Stimulated activated naive CD8-positive, alpha-beta T cell treated with anti-CD3 and anti-CD28 coated beads, Interleukin-15, amount 100 ng/mL, for 72 hours (primary cell): ENCODE results near the gene MRPS27.
"Not testable (repeated sequence)": the region's sequence is repeated elsewhere in the genome, so short reads cannot be mapped to it uniquely, and the experiment has no call there.

ENCODE experiments used
- ATAC-seq: fragments of 150-1000 bp; cut with Tn5 transposase; 2 replicates; pipeline ENCODE4 v1.10.0; 2021; ENCODE audit warnings: mild to moderate bottlenecking, moderate library complexity
- DNase-seq, 2 donors: peaks; one replicate each; pipeline ENCODE4 v3.0.0; 2021 to 2022
- H3K27ac Mint-ChIP-seq, 2 donors: one replicate each; pipeline ENCODE4 v1.8.0; 2022; ENCODE audit warnings: mild to moderate bottlenecking in 2 of 2, mixed read lengths in 2 of 2, moderate library complexity in 2 of 2
- H3K27me3 Mint-ChIP-seq: one replicate; pipeline ENCODE4 v1.8.0; 2022; ENCODE audit warnings: mixed read lengths
- H3K4me1 Mint-ChIP-seq: one replicate; pipeline ENCODE4 v1.8.0; 2022; ENCODE audit warnings: mild to moderate bottlenecking, mixed read lengths
- H3K4me3 Mint-ChIP-seq, 2 donors: one replicate each; pipeline ENCODE4 v1.8.0; 2022; ENCODE audit warnings: mild to moderate bottlenecking in 2 of 2, mixed read lengths in 2 of 2, moderate library complexity in 1 of 2
- H3K9me3 Mint-ChIP-seq, 2 donors: one replicate each; pipeline ENCODE4 v1.8.0; 2022; ENCODE audit warnings: mixed read lengths in 2 of 2

Gene MRPS27

GRCh38 chr5:72347801-72348308 is 27.8 kb upstream of the MRPS27 start:
- Mint-ChIP-seq H3K27me3 (no peaks in the 10 kb centered on the region), H3K4me1 (no peaks in the 10 kb centered on the region), H3K9me3 (no peaks in the 10 kb centered on the region), H3K27ac (no peak overlapping the region), H3K4me3 (no peak overlapping the region)
- peak; percentile 90 for ATAC-seq
- DNase-seq: no peak

DNA sequence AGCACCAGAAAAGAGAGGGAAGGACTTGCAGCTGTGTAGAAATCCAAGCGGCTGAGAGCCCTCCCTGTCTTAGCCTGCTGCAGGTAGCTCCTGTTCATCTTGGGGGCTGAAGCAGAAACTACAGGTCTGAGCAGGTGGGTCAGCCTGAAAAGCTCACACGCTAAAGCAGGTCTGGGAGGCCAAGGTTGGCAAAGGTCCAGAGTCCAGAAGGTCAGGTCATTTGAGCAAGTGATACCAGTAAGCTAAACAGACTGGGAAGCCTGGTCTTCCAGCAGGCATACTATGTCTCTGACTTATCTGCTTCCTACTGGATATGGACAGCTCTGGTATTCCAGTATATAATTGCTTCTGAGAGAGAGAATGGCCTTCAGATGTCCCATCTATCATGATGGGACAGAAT is 26.4 kb upstream of the MRPS27 start:
- H3K4me1 Mint-ChIP-seq: no peaks in the 10 kb centered on the region
- no peak overlapping the region for H3K4me3 Mint-ChIP-seq
- H3K9me3 Mint-ChIP-seq: no peaks in the 10 kb centered on the region
- H3K27me3 Mint-ChIP-seq: no peaks in the 10 kb centered on the region
- DNase-seq (no peak), ATAC-seq (no peak)
- H3K27ac Mint-ChIP-seq: peak overlapping the region in 1 of 2 donors; percentile 27

DNA sequence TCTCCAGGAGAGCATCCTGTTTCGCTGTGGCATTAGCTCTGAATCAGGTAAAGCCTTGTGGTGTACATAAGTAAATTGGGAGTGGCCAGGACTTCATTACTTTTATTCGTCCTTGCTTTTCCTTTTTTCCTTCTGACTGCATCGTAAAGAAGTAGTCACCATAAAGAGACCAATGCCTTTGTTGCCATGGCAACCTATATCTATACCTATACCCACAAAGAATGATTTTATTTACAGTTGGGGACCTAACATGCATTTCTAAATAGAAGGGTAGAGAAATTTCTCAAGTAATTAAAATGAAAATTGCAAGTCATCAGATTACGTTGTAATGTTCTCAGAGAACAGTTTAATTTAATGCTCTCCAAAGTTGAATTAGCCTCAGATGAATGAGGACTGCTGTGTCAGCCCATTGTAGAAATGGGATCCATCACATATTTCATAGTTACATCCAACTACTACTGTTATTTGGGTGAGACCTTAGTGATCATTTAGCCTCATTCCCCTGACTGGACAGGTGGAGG is 18.7 kb upstream of the MRPS27 start:
- H3K9me3 Mint-ChIP-seq: no peaks in the 10 kb centered on the region
- no peak for DNase-seq
- no peak for ATAC-seq

GRCh38 chr5:72337159-72337558 is 17.1 kb upstream of the MRPS27 start:
- Mint-ChIP-seq H3K27ac (no peak overlapping the region), H3K4me3 (no peak overlapping the region), H3K4me1 (no peaks in the 10 kb centered on the region), H3K27me3 (no peaks in the 10 kb centered on the region), H3K9me3 (no peaks in the 10 kb centered on the region)
- ATAC-seq: no peak
- no peak for DNase-seq

More for the DNA sequence above, 18.7 kb upstream of the MRPS27 start:
- no peak overlapping the region for H3K27ac Mint-ChIP-seq
- no peaks in the 10 kb centered on the region for H3K27me3 Mint-ChIP-seq
- no peaks in the 10 kb centered on the region for H3K4me1 Mint-ChIP-seq
- no peak overlapping the region for H3K4me3 Mint-ChIP-seq

- H3K27me3 Mint-ChIP-seq: no peaks in the 10 kb centered on the region
- ATAC-seq: no peak
- no peak overlapping the region for H3K27ac Mint-ChIP-seq
These were observed 10.7 kb upstream of the MRPS27 start for GRCh38 chr5:72330712-72331111.

GRCh38 chr5:72328172-72328571 is 8.1 kb upstream of the MRPS27 start:
- H3K4me3 Mint-ChIP-seq: no peak overlapping the region
- H3K27me3 Mint-ChIP-seq: no peaks in the 10 kb centered on the region
- no peak for ATAC-seq
- DNase-seq: no peak
- H3K27ac Mint-ChIP-seq: peak overlapping the region in 1 of 2 donors; percentile 7
- H3K4me1 Mint-ChIP-seq: peaks cover 13% of the 10 kb centered on the region
- no peaks in the 10 kb centered on the region for H3K9me3 Mint-ChIP-seq

More at GRCh38 chr5:72330712-72331111, 10.7 kb upstream of the MRPS27 start:
- Mint-ChIP-seq H3K9me3 (no peaks in the 10 kb centered on the region), H3K4me1 (peaks cover 5% of the 10 kb centered on the region), H3K4me3 (no peak overlapping the region)
- DNase-seq: no peak

DNA sequence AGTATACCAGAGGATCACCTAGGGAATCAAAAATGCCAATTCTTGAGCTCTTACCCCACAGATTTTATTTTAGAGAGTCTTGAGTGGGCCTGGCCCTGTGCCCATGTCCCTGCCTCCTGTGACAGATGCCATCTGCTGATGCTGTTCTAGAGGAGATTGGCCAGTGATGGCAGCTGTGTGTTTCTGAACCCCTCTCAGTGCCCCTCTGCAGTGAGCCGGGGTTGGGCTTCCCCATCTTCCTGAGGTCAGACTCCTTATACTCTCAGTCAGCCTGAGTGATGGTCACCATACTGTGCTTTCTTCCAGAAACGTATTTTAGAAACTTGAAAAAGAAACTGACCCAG is 6.2 kb upstream of the MRPS27 start:
- ATAC-seq: no peak
- Mint-ChIP-seq H3K4me3 (no peak overlapping the region), H3K9me3 (no peaks in the 10 kb centered on the region), H3K4me1 (peaks cover 29% of the 10 kb centered on the region), H3K27ac (no peak overlapping the region), H3K27me3 (no peaks in the 10 kb centered on the region)
- no peak for DNase-seq

DNA sequence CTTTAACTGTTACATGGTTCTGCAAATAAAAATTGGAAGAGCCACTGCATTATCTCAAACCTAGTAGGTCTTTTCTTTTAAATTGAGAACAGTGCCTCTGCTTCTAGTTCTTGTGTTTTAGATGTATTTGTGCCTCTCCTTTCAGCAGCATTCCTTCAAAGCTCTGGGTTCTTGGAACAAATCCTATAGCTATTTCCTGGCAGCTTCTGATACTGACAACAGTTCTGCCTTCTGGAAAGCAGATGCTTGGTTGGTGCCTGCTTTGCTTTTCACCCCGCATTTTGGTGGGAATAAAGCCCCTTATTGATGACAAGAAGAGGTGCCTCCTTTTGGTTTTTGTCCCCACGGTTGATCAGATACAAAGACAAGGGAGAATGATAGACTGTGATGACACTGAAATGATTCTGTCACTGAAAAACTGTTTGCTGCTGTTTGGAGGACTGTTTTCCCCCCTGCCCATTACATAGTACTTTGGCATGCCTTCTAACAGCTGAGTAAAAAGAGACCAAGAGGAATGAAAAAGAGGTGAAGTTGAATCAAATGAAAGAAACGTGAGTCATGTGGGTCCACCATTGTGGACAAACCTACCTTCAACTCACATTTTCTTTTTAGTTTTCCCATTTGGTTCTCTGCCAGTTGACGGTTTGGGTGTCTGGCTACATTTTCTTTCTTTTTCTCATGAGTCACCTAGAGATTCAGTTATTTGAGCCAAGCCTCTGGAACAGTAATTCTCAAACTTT is 5.7 kb upstream of the MRPS27 start:
- DNase-seq (no peak), ATAC-seq (no peak)
- Mint-ChIP-seq H3K4me1 (peaks cover 30% of the 10 kb centered on the region), H3K27ac (no peak overlapping the region), H3K27me3 (no peaks in the 10 kb centered on the region), H3K9me3 (no peaks in the 10 kb centered on the region), H3K4me3 (no peak overlapping the region)

DNA sequence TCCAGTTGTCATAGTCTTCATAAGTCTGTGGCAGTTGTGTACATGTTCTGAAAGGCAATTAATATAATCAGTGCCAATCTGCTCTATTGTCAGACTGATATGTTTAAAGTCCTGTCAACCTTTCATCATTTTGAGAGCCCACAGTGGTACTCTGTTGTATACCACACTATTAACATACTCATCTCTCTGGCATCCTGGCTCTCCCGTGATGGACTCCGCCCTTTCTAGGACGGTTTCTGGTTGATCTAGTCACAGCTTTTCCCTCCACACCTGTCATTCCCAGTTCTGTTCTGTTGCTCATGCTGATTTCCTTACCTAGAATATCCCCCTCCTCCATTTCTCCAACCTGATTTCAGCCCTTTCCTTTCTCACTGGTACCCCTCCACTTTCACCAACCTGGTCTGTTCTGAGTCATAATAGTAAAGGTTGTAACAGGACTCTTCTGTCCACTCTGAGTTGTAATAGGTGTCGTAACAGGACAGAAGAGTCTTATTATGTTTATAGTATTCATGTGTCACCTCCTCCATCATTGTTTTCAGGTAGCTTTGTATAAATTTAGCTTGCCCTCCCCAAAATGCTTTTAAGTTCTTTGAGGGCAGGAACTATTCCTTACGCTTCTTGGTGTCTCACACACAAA is 4.3 kb upstream of the MRPS27 start:
- H3K4me3 Mint-ChIP-seq: no peak overlapping the region
- H3K4me1 Mint-ChIP-seq: peaks cover 29% of the 10 kb centered on the region
- DNase-seq: no peak
- ATAC-seq: no peak
- H3K27ac Mint-ChIP-seq: peak overlapping the region in 1 of 2 donors; percentile 23
- no peaks in the 10 kb centered on the region for H3K9me3 Mint-ChIP-seq
- H3K27me3 Mint-ChIP-seq: no peaks in the 10 kb centered on the region

DNA sequence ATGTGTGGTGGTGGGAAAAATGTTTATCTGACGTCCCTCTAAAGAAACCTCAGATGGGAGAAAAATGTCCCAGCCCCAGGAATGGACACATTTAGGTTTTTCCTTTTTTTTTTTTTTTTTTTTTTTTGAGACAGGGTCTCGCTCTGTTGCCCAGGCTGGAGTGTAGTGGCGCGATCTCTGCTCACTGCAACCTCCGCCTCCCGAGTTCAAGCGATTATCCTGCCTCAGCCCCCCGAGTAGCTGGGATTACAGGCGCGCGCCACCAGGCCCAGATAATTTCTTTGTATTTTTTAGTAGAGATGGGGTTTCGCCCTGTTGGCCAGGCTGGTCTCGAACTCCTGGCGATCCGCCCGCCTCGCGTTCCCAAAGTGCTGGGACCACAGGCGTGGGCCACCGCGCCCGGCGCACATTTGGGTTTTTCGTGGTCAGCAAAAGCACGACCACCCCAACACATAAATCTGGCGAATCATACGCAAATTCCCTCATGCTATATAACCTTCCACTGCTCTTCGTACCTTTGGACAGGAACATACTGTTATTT is 535 bp downstream of the MRPS27 start:
- ATAC-seq (peak; percentile 3), DNase-seq (peak in 1 of 2 donors; percentile 44)
- not testable (repeated sequence) for H3K9me3 Mint-ChIP-seq, H3K27me3 Mint-ChIP-seq
- Mint-ChIP-seq H3K27ac (peak overlapping the region; percentile 97 to 99), H3K4me1 (peaks cover 54% of the 10 kb centered on the region), H3K4me3 (peak overlapping the region; percentile 91 to 94)

DNA sequence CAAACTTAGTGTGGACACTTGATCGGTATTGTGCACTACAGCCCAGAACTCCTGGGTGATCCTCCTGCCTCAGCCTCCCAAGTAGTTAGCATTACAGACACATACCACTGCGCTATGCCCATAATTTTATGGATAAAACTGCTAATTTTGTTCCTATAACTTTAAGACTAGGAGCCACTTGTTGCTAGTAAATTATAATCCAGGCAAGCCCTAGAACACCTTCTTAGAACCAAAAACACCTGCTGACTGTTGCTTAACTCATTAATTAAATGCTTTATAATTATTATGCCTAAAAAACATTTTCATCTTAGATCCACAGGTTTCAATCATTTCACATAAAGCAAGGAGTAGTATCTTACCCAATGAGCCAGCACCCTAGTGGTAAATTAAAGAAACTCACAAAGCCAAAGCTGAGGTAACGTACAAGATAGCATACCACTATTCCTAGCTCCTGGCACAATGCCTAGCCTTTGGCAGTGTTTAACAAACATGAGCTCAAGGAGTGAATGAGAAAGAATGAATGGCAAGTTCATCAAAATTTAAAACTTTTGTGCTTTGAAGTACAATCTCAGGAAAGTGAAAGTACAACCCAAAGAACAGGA is 5.4 kb downstream of the MRPS27 start:
- H3K27me3 Mint-ChIP-seq: no peaks in the 10 kb centered on the region
- H3K4me3 Mint-ChIP-seq: no peak overlapping the region
- DNase-seq (no peak), ATAC-seq (no peak)
- peaks cover 26% of the 10 kb centered on the region for H3K4me1 Mint-ChIP-seq
- no peaks in the 10 kb centered on the region for H3K9me3 Mint-ChIP-seq
- no peak overlapping the region for H3K27ac Mint-ChIP-seq

GRCh38 chr5:72313141-72313540 is 6.9 kb downstream of the MRPS27 start:
- H3K27me3 Mint-ChIP-seq: no peaks in the 10 kb centered on the region
- no peak for ATAC-seq
- H3K4me1 Mint-ChIP-seq: peaks cover 26% of the 10 kb centered on the region
- no peak for DNase-seq
- no peaks in the 10 kb centered on the region for H3K9me3 Mint-ChIP-seq
- H3K4me3 Mint-ChIP-seq: no peak overlapping the region
- no peak overlapping the region for H3K27ac Mint-ChIP-seq

DNA sequence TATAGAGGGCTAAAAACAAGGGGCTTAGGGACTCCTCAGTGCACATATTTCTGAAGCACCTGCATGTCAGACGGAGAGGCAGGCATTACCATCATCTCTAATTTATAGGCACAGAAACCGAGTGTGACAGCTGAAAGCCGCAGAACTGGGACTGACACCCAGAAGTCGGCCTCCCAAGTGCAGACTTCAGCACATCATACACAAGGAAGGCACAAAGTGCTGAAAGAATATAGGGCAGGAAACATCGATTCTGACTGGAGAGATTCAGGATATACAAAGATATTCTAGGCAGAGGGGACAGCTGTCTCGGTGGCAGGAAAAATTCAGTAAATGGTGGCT is 11.2 kb downstream of the MRPS27 start:
- no peaks in the 10 kb centered on the region for H3K27me3 Mint-ChIP-seq
- peak overlapping the region in 1 of 2 donors; percentile 98 for H3K27ac Mint-ChIP-seq
- peaks cover 35% of the 10 kb centered on the region for H3K4me1 Mint-ChIP-seq
- peak overlapping the region; percentile 78 to 86 for H3K4me3 Mint-ChIP-seq
- H3K9me3 Mint-ChIP-seq: no peaks in the 10 kb centered on the region
- ATAC-seq (no peak), DNase-seq (no peak)

DNA sequence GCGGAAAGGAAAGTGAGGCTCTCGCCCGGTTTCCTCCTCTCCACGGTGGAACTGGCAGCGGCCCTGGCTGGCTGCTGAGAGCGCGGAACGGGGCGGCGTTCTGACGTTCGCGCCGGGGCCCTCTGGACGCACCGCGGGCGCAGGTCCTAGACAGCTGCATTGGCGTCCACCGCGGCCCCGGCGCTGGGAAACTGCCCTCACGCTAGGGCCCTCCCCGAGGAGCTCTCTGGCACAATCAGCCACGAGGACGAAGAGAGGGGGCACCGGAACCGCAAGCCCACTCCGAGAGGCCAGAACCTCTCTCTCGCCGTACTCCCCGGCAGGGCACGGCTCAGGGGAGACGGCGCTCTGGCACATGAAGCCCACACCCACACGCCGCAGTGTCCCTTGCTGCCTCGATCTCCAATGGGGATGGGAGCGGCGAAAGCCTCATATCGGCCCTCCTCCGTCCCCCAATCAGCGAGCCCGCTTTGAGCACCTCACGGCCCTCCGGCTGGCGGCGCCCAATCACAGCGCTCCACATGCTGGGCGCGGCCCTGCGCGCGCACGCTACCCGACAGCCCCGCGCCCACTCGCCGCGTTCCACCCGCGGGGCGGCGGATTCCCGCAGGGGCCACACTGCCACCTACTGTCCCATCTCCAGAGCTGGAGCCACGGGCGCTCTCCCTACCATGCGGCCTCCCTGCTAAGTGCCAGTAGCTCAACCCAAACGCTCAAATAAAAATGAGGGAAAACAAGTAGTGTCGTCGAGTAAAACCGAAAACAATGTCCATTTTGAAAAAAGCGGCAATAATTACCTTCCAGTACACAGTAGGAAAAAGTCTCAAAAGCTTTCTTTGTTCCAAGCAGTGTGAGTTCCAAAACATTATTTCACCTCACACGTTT is 11.8 kb downstream of the MRPS27 start:
- Mint-ChIP-seq H3K4me3 (peak overlapping the region; percentile 78 to 86), H3K9me3 (no peaks in the 10 kb centered on the region), H3K27me3 (no peaks in the 10 kb centered on the region), H3K27ac (peak overlapping the region; percentile 98), H3K4me1 (peaks cover 38% of the 10 kb centered on the region)
- peak; percentile 93 to 96 for DNase-seq
- peak; percentile 97 for ATAC-seq

GRCh38 chr5:72307573-72307967 is 12.5 kb downstream of the MRPS27 start:
- Mint-ChIP-seq H3K4me1 (peaks cover 38% of the 10 kb centered on the region), H3K9me3 (no peaks in the 10 kb centered on the region), H3K27me3 (no peaks in the 10 kb centered on the region), H3K4me3 (peak overlapping the region; percentile 78 to 86), H3K27ac (peak overlapping the region; percentile 98)
- DNase-seq: no peak
- no peak for ATAC-seq
